RCC 7860 (cell line): Measurements from ENCODE around the gene CD27.
"Not testable (repeated sequence)": the region's sequence is repeated elsewhere in the genome, so short reads cannot be mapped to it uniquely, and the experiment has no call there.

ENCODE experiments used
- DNase-seq: peaks from one replicate; pipeline ENCODE4 v3.0.0-alpha.2; 2015; ENCODE audit warnings: low spot score
- FAIRE-seq: peaks from 2 replicates; lab custom pipeline; 2012; peaks lifted over from hg19 to GRCh38; lab: Jason Lieb, UNC

The CD27 gene

GRCh38 chr12:6478416-6478815 lies 33.7 kb downstream of the CD27 start:
- no peak for DNase-seq
- no peak for FAIRE-seq

GRCh38 chr12:6488240-6488639 lies 43.5 kb downstream of the CD27 start:
- DNase-seq (no peak), FAIRE-seq (no peak)

GRCh38 chr12:6489449-6489848 lies 44.7 kb downstream of the CD27 start:
- FAIRE-seq (no peak), DNase-seq (no peak)

GRCh38 chr12:6490673-6491072 lies 45.9 kb downstream of the CD27 start:
- not testable (repeated sequence) for DNase-seq, FAIRE-seq

- peak; percentile 35 for FAIRE-seq
- DNase-seq = peak; percentile 80
Measured at GRCh38 chr12:6492838-6493496, 48.2 kb downstream of the CD27 start, which contains the start of gene MRPL51. MRPL51 (minus strand) TSS chr12:6493262; CDS start chr12:6493136, 126 bp downstream.

- FAIRE-seq (peak; percentile 44), DNase-seq (peak; percentile 92)
Measured at GRCh38 chr12:6493497-6494257, 48.9 kb downstream of the CD27 start, which contains the start of gene NCAPD2. NCAPD2 (plus strand) TSS chr12:6494102; CDS start chr12:6495099, 997 bp downstream.

- FAIRE-seq = no peak
- no peak for DNase-seq
Measured at GRCh38 chr12:6494258-6494743, 49.5 kb downstream of the CD27 start.

GRCh38 chr12:6494968-6495367 lies 50.2 kb downstream of the CD27 start:
- no peak for DNase-seq
- no peak for FAIRE-seq

GRCh38 chr12:6497291-6497690 lies 52.5 kb downstream of the CD27 start:
- not testable (repeated sequence) for FAIRE-seq, DNase-seq

- FAIRE-seq = no peak
- DNase-seq = no peak
Measured at GRCh38 chr12:6500466-6500865, 55.7 kb downstream of the CD27 start.
